ENCODE results near the gene TMEM53. TPM values are rescaled to one million over a fixed set of nuclear protein-coding genes. Genes with fewer than 3 reads are reported as not detected.

Gene TMEM53
- total RNA-seq, 1 experiment from 2014 or later, result 22.9 TPM

GRCh38 chr1:44685218-44685617 lies 10.9 kb upstream of the TMEM53 start:
- no peak for DNase-seq (ENCODE audit: low read depth, low spot score)
- H3K4me1 ChIP-seq (ENCODE audit: control insufficient read depth, insufficient read depth, low read length), result peaks cover 5% of the 10 kb centered on the region; the same call in 1 of the 2 replicates
- POLR2A ChIA-PET, result no interaction called here
- H3K4me3 ChIP-seq (ENCODE audit: low read depth in 2 of 2, low read length in 2 of 2), result no peak overlapping the region
- no peak for ATAC-seq
- no peaks in the 10 kb centered on the region for H3K27me3 ChIP-seq (ENCODE audit: control insufficient read depth, insufficient read depth, low read length)
- CTCF ChIA-PET, result interaction anchor here (0.7 kb wide), 1 partner anchor 69 kb away, joined by 4 read pairs; no protein-coding TSS in a partner anchor
- H3K9me3 ChIP-seq (ENCODE audit: control insufficient read depth, insufficient read depth, low read depth, low read length), result no peaks in the 10 kb centered on the region
- intact Hi-C loops (cut with micrococcal nuclease; ENCODE audit: unreplicated experiment), result no loop called here
- no peak overlapping the region for H3K27ac ChIP-seq (ENCODE audit: low read length)
- no peak for TF ChIP-seq CTCF (IDR thresholded peaks at IDR 0.05)
- TF ChIP-seq POLR2AphosphoS5 (IDR thresholded peaks at IDR 0.05; ENCODE audit: low read depth, low read length), result no peak
- H3K36me3 ChIP-seq (ENCODE audit: control insufficient read depth, insufficient read depth, low read length), result no peaks in the 10 kb centered on the region
- in situ Hi-C loops (cut with HindIII; ENCODE audit: low pct_unique_long_range_greater_than_20kb, low sequenced_read_pairs), result no loop called here
- no TSS peak for BruUV-seq (replicated peaks)

- DNase-seq (ENCODE audit: low read depth, low spot score) (no peak), ATAC-seq (no peak)
- no peaks in the 10 kb centered on the region for H3K27me3 ChIP-seq (ENCODE audit: control insufficient read depth, insufficient read depth, low read length)
- no peaks in the 10 kb centered on the region for H3K9me3 ChIP-seq (ENCODE audit: control insufficient read depth, insufficient read depth, low read depth, low read length)
- intact Hi-C loops (cut with micrococcal nuclease; ENCODE audit: unreplicated experiment), result no loop called here
- H3K4me1 ChIP-seq (ENCODE audit: control insufficient read depth, insufficient read depth, low read length), result peaks cover 4% of the 10 kb centered on the region; the same call in 1 of the 2 replicates
- ChIA-PET POLR2A (no interaction called here), CTCF (interaction anchor here (0.5 to 0.7 kb wide), 3 partner anchors 15 to 68 kb away, joined by 3 to 4 read pairs (median 4); no protein-coding TSS in a partner anchor)
- no peak for TF ChIP-seq REST (IDR thresholded peaks at IDR 0.05; ENCODE audit: insufficient read depth in 1 of 2, low read depth in 2 of 2, low read length in 1 of 2)
- no peak for TF ChIP-seq SIN3A (IDR thresholded peaks at IDR 0.05; ENCODE audit: borderline replicate concordance, insufficient read depth, low read depth, low read length)
- no peak for TF ChIP-seq CTCF (IDR thresholded peaks at IDR 0.05)
- no peak for TF ChIP-seq POLR2AphosphoS5 (IDR thresholded peaks at IDR 0.05; ENCODE audit: low read depth, low read length)
- TF ChIP-seq TCF7L2 (IDR thresholded peaks at IDR 0.05; ENCODE audit: low read depth, low read length), result no peak
- H3K36me3 ChIP-seq (ENCODE audit: control insufficient read depth, insufficient read depth, low read length), result no peaks in the 10 kb centered on the region
- H3K4me3 ChIP-seq (ENCODE audit: low read depth in 2 of 2, low read length in 2 of 2), result no peak overlapping the region
- in situ Hi-C loops (cut with HindIII; ENCODE audit: low pct_unique_long_range_greater_than_20kb, low sequenced_read_pairs), result no loop called here
- BruUV-seq (replicated peaks), result no TSS peak
- no peak overlapping the region for H3K27ac ChIP-seq (ENCODE audit: low read length)
Measured at GRCh38 chr1:44684525-44684924, 10.2 kb upstream of the TMEM53 start.
